HG03045 (cell line): ENCODE results near the gene EFCC1.

Experiments used
- ATAC-seq: cut with Tn5 transposase; IDR thresholded peaks from one replicate; pipeline ENCODE4 v1.9.1; 2021; ENCODE audit warnings: mild to moderate bottlenecking, moderate library complexity; ENCODE audit not compliant: unreplicated experiment

The EFCC1 gene

GRCh38 chr3:129014148-129014547, 13.0 kb downstream of the EFCC1 start:
- no peak for ATAC-seq

DNA sequence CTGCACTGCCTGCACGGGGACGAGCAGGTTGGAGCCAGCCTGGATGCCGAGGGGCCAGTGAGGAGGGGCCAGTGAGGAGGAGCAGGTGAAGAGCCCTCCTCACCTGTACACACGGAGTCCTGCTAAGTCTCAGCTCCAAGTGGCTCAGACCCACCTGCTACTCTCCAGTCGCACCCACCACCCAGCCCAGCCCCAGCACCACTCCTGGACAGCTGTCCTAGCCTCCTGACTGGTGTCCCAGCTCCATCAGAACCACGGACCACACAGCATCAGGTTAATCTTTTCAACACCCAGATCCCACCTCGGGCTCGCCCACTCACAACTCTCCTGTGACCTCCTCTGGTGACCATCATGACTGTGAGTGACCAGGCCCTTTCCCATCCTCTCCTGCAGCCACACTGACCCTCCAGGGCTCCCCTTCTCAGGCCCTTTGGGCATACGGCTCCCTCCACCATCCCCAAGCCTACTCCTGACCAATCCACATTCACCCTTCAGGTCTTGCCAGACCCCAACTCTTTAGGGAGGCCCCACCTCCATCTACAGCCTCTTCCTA, 13.8 kb downstream of the EFCC1 start:
- no peak for ATAC-seq

DNA sequence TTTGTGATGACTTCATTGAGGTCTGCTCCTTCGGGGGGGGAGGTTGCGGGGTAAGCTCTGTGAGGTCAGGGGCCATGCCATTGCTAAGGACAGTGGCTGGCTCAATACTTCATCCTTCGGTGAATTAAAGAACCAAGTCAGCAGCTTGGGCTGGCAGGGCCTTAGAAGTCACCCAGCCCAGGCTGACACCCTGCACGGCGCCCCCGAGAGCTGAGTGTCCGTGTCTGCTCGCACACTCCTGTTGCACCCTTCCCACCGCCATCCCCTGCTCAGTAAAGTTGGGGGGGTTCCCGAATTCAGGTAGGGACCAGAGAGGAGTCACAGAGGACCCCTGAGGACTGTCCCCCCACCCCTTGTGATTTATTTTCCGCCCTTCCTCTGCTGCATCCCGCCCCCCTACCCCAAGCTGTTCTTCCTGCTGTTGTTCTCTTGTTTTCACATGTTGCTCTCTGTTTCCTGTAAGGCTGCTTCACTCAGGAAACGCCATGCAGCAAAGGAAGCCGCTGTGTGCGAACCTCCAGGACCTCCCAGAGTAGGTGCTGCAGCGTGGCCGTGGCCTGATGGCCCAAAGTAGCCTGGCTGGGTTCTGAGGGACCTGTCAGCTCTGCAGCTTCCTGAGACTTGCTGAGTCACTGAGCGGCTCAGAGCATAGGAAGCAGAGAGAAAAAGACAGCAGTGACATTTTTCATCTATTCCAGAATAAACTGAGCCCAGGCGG, 14.4 kb downstream of the EFCC1 start:
- no peak for ATAC-seq

DNA sequence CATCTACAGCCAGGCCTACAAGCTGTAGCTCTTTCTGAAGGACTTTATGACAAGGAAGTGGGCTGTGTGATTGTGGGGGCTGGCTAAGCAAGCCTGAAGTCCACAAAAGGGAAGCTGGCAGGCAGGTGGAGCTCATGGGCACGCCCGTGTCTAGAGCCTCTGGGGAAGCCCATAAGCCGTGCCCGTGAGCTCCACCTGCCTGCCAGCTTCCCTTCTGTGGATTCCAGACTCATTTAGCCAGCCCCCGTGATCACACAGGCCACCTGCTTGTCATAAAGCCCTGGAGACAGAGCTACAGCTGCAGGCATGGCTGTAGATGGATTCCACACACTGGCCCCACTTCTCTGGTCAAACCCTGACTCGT, 15.2 kb downstream of the EFCC1 start:
- no peak for ATAC-seq

GRCh38 chr3:129016720-129017483, 15.8 kb downstream of the EFCC1 start:
- peak; percentile 42 for ATAC-seq

GRCh38 chr3:129017484-129017899, 16.4 kb downstream of the EFCC1 start:
- ATAC-seq: no peak

DNA sequence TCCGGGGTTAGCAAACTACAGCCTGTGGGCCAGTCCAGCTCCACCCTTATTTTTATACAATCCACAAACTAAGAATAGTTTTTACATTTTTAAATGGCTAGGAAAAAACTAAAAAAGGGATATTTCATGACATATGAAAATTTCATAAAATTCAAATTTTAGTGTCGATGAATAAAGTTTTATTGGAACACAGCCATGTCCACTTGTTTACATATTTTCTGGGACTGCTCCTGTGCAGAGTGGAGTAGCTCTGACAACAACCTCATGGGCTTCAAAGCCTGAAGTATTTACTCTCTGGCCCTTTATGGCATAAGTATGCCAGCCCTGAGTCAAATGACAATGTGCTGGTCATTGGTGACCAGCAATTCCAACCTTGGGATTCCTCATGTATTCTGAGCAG, 17.2 kb downstream of the EFCC1 start:
- ATAC-seq: no peak

DNA sequence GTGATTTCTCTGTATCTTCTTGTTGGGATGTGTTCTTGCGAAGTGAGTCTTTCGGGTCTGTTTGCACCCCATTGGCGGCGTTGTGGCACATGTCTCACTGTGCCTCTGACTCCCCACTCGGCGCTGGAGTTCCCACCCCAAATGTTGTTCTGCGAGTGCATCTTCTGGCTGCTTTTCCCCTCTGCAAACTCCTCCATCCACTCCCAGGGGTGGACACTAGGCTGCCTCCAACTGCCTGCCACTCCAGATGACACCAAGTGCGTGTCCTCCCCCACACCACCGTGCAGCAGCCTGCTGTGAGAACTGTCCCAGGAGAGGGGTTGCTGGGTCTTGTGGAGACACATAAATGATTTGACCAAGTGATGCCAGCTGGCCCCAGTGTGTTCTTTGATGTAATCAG, 17.6 kb downstream of the EFCC1 start:
- no peak for ATAC-seq

GRCh38 chr3:129019266-129019665, 18.2 kb downstream of the EFCC1 start:
- ATAC-seq: no peak

- ATAC-seq: no peak
Observed at GRCh38 chr3:129020691-129021090, 19.6 kb downstream of the EFCC1 start.

DNA sequence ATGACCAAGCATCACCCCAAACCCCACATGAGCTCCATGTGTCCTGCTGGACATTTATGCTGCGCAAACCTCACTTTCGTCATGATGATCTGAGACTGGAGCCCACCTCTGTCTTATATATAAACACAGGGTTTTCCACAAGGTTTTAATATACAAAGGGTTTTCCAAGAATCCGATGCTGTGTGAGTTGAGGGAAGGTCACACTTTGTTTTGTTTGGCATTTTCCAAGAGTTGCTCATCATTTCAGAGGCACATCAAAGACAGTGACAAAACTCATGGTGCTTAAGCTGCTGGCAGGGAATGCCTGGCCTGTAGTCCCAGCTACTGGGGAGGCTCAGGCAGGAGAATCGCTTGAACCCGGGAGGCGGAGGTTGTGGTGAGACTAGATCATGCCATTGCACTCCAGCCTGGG, 20.0 kb downstream of the EFCC1 start:
- ATAC-seq: no peak

DNA sequence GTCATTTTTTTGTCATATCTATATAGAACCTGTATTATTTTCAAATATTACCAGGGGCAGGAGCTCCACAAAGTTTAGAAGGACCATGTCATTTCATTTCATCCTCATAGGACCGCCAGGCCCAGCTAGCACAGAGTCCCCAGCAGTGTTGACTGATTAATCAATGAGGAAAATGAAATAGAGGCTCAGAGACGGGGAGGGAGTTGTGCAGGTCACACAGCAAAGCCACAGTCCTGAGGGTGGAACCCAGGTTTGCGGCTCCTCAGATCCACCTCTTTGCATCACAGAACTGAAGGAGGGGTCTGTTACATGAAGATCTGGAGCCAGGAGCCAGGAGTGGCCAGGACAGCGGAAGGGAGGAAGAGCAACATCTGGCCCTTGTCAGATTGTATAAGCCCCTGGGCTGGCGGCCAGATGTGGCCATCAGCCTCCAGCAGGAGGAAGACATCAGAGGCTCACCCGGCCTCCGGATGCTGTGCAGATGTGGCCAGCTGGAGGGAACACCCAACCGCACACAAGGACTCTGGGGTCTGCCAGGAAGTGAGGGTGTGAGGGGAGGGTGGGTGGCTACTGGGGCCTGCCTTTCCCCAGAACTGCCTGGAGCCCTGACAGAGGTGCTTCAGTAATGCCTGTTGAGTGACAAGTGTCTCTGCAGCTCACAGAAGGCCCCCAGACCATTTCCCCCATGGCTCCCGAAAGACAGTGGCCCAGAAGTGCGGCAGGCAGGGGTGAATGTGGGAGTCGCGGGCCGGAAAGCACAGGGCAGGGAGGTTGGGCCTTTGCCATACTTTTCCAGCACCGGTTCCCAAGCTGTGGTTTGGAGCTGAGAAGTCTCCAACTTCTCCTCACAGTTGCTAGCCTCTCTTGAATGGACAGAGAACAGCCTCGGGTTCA, 21.3 kb downstream of the EFCC1 start:
- ATAC-seq: no peak

DNA sequence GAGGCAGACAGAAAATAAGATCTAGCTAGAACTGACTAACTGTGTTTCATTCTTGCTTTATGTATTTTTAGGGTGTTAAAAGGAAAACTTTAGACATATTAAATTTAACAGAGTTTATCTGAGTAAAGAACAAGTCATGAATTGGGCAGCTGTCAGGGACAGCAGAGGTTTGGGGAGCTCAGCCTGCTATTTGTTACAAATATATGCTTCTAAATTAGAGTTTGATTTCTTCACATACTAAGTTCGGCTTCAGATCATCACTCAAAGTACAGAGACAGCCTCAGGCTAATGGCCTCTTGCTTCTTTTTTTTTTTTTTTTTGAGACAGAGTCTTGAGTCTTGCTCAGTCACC, 21.9 kb downstream of the EFCC1 start:
- ATAC-seq: no peak

GRCh38 chr3:129023909-129024308, 22.8 kb downstream of the EFCC1 start:
- no peak for ATAC-seq

DNA sequence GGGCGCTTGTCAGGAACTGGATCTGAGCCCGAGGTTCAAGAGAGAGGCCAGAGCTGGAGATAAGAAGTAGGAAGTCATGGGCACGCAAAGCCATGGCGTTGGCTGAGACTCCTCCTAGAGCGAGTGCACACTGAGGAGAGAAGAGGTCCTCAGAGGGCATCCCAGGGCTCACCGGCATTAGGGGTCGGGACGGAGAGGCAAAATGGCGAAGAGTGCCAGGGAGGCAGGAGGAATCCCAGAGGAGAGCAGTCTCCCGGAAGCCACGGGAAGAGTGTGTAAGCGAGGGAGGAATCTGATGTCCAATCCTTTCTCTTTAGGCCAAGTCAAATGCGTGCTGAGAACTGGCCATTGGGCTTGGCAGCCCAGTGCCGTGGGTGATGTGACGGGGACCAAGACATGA, 24.0 kb downstream of the EFCC1 start:
- ATAC-seq: no peak

GRCh38 chr3:129025691-129026435, 24.8 kb downstream of the EFCC1 start:
- ATAC-seq: no peak

DNA sequence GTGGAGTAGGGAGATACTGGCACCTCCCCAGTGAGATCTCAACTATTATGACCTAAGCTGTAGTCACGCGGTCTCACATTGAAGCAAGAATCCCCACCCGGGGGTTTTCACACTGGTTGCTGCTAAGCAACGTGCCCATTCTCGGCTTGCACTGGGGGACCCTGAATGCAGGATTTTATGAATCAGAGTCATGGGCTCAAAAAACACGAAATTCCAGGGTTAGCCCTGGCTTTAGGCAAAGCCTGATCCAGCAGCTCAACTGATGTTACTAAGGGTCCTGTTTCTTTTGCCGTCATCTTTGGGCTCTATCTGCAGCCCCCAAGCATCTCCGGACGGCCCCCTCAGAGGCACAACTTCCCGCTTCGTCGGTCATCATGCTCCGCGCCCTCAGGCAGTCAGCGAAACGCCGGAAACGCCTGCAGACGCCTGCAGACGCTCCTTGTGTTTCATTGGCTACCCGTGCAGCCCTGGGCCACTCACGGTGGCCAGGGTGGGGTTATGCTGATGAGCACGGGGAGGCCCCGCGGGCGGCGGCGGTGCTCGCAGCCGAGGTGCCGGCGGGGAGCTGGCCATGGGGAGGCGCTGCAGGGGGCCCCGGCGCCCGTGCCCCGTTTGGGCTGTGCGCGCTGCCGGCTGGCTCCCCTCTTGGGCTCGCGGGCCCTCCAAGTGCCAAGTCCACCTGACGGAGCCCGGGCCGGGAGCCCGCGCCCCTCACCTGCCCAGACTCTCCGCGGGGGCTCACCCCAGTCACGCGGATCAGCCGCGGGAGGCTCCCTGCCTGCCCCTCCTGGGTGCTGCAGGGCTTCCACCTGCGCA, 25.8 kb downstream of the EFCC1 start:
- ATAC-seq: peak; percentile 99

GRCh38 chr3:129027544-129027880, 26.4 kb downstream of the EFCC1 start:
- no peak for ATAC-seq

DNA sequence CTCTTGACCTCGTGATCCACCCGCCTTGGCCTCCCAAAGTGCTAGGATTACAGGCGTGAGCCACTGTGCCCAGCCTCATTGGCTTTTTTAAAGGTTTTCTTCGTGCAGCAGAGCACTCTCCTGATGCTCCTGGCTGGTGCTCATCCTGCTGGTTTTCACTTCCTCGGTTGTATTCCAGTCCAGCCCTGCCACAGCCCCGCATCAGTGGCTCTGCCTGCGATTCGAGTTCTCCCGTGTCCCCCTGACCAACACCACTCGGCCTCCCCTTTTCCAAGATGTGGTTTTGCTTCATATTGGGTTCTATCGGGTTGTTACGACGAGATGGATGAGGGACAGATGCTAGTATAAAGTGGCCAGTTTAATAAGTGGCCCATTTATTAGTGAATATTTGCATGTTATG, 27.8 kb downstream of the EFCC1 start:
- ATAC-seq: no peak

GRCh38 chr3:129030611-129031010, 29.5 kb downstream of the EFCC1 start:
- ATAC-seq: no peak
